ENCODE measurements around the gene MAST2.

DNA sequence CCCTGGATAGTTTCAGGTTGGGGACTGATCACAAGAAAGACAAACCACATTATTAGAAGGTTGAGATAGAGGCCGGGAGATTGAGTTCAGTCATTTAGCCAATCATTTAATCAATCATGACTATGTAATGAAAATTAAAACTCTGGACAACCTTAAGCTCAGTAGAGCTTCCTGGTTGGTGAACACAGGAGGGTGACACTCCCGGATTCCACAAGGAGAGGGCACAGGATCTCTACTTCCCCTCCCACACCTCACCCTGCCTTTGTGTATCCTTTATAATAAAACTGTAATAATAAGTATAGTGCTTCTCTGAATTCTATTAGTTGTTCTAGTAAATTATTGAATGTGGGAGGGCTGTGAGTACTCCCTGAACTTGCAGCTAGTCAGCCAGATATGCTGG is 178.9 kb downstream of the MAST2 start:
- TF ChIP-seq, protein P1, sequence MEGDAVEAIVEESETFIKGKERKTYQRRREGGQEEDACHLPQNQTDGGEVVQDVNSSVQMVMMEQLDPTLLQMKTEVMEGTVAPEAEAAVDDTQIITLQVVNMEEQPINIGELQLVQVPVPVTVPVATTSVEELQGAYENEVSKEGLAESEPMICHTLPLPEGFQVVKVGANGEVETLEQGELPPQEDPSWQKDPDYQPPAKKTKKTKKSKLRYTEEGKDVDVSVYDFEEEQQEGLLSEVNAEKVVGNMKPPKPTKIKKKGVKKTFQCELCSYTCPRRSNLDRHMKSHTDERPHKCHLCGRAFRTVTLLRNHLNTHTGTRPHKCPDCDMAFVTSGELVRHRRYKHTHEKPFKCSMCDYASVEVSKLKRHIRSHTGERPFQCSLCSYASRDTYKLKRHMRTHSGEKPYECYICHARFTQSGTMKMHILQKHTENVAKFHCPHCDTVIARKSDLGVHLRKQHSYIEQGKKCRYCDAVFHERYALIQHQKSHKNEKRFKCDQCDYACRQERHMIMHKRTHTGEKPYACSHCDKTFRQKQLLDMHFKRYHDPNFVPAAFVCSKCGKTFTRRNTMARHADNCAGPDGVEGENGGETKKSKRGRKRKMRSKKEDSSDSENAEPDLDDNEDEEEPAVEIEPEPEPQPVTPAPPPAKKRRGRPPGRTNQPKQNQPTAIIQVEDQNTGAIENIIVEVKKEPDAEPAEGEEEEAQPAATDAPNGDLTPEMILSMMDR (CRISPR knock-in tag; IDR thresholded peaks at IDR 0.05): no peak
- no peak for TF ChIP-seq ZNF382 (CRISPR knock-in tag; IDR thresholded peaks at IDR 0.05; ENCODE audit: borderline replicate concordance)

Measured in HepG2 (cell line).